Endothelial cell of umbilical vein (primary cell): ENCODE results near the gene BRSK1. TPM values are rescaled to one million over a fixed set of nuclear protein-coding genes. Genes with fewer than 3 reads are reported as not detected.

Experiments used
- BruUV-seq: library from RNA; stranded (reverse); fragments of 400-500 nt; replicated peaks from 2 replicates; lab custom pipeline; 2021; lab: Mats Ljungman, UMichigan
- CTCF ChIA-PET: fragments of 300-600, 350-600 bp; sonication (Branson Sonifier 250); formaldehyde crosslinking; loops from one replicate; lab custom pipeline; 2021; ENCODE audit warnings: antibody characterized with exemption, inconsistent platforms; lab: Charles Lee
- POLR2A ChIA-PET: fragments of 300-600, 350-600 bp; sonication (Branson Sonifier 250); formaldehyde crosslinking; loops from one replicate; lab custom pipeline; 2021; ENCODE audit warnings: antibody characterized with exemption, inconsistent platforms; lab: Charles Lee
- DNase-seq: peaks from one replicate; pipeline ENCODE4 v3.0.0-alpha.2; 2011; ENCODE audit warnings: low read depth, low spot score
- FAIRE-seq: peaks from 2 replicates; lab custom pipeline; 2011; peaks lifted over from hg19 to GRCh38; lab: Jason Lieb, UNC
- H2AFZ ChIP-seq: 2 replicates; pipeline ENCODE4 v1.6.0; 2012; ENCODE audit warnings: low read depth, low read length, control low read depth, inconsistent platforms
- H3K27ac ChIP-seq: 2 replicates; pipeline ENCODE4 v1.5.1; 2011; ENCODE audit warnings: low read depth, mild to moderate bottlenecking, control low read depth, low read length, moderate library complexity; ENCODE audit not compliant: insufficient read depth
- H3K27me3 ChIP-seq, 2 experiments: 2 replicates each; pipeline versions ENCODE4 v1.6.0 to v1.6.1; 2011; ENCODE audit warnings: low read length in 2 of 2, mixed read lengths in 1 of 2; ENCODE audit not compliant: control insufficient read depth in 2 of 2, insufficient read depth in 2 of 2
- H3K36me3 ChIP-seq, 2 experiments: 2 replicates in 1 of 2; 3 replicates in 1 of 2; pipeline ENCODE4 v1.5.1; 2011; ENCODE audit warnings: low read length in 2 of 2, mild to moderate bottlenecking in 1 of 2, moderate library complexity in 1 of 2; ENCODE audit not compliant: control insufficient read depth in 2 of 2, insufficient read depth in 2 of 2; ENCODE audit errors: extremely low read depth in 1 of 2
- H3K4me1 ChIP-seq: 3 replicates; pipeline ENCODE4 v1.5.1; 2011; ENCODE audit warnings: mild to moderate bottlenecking, low read length; ENCODE audit not compliant: control insufficient read depth, insufficient read depth; ENCODE audit errors: extremely low read depth
- H3K4me2 ChIP-seq: 2 replicates; pipeline ENCODE4 v1.6.1; 2011; ENCODE audit warnings: low read length, control low read depth, mixed read lengths; ENCODE audit not compliant: insufficient read depth
- H3K4me3 ChIP-seq, 3 experiments: fragments of 200-600 bp in 1 of 3; sonication (generic), shearing (Covaris generic) in 1 of 3; replicated peaks in 1 of 3; 2 replicates each; pipeline ENCODE4 v1.5.1; 2011 to 2016; ENCODE audit warnings: control low read depth in 3 of 3, low read length in 3 of 3, mild to moderate bottlenecking in 2 of 3, inconsistent platforms in 1 of 3, low read depth in 1 of 3, moderate library complexity in 1 of 3; ENCODE audit not compliant: insufficient read depth in 1 of 3
- H3K79me2 ChIP-seq: 2 replicates; pipeline ENCODE4 v1.6.0; 2012; ENCODE audit warnings: low read length, inconsistent platforms; ENCODE audit not compliant: control insufficient read depth, insufficient read depth
- H3K9ac ChIP-seq: replicated peaks from 2 replicates; pipeline ENCODE3; 2011; ENCODE audit warnings: low read length, control low read depth; ENCODE audit not compliant: insufficient read depth; ENCODE audit errors: extremely low read depth
- H3K9me1 ChIP-seq: replicated peaks from 3 replicates; pipeline ENCODE4 v1.6.0; 2011; ENCODE audit warnings: mild to moderate bottlenecking, low read length; ENCODE audit not compliant: control insufficient read depth, insufficient read depth; ENCODE audit errors: extremely low read depth
- H3K9me3 ChIP-seq: replicated peaks from 2 replicates; pipeline ENCODE4 v1.5.1; 2012; ENCODE audit warnings: low read length, inconsistent platforms; ENCODE audit not compliant: control insufficient read depth, insufficient read depth
- H4K20me1 ChIP-seq: replicated peaks from 2 replicates; pipeline ENCODE3; 2011; ENCODE audit warnings: mild to moderate bottlenecking, low read length; ENCODE audit not compliant: control insufficient read depth, insufficient read depth; ENCODE audit errors: extremely low read depth
- EZH2 ChIP-seq: IDR thresholded peaks from 2 replicates; pipeline ENCODE4 v1.6.1; 2012; ENCODE audit warnings: borderline replicate concordance, low read depth, mild to moderate bottlenecking, moderate library complexity, low read length, inconsistent platforms; ENCODE audit not compliant: severe bottlenecking
- FOS ChIP-seq: IDR thresholded peaks from 2 replicates; pipeline ENCODE4 v1.6.1; 2011; ENCODE audit warnings: mild to moderate bottlenecking, low read length, moderate library complexity, borderline replicate concordance; ENCODE audit not compliant: insufficient read depth
- GATA2 ChIP-seq: IDR thresholded peaks from 2 replicates; pipeline ENCODE4 v1.7.0; 2011; ENCODE audit warnings: low read depth, mild to moderate bottlenecking, moderate library complexity, mixed read lengths, low read length; ENCODE audit not compliant: insufficient read length, insufficient read depth
- JUN ChIP-seq: IDR thresholded peaks from 2 replicates; pipeline ENCODE4 v1.6.1; 2011; ENCODE audit warnings: borderline replicate concordance, low read depth; ENCODE audit not compliant: insufficient read length, insufficient read depth
- MYC ChIP-seq: IDR thresholded peaks from one replicate; pipeline ENCODE4 v1.6.1; 2011; ENCODE audit warnings: mild to moderate bottlenecking, low read depth, low read length
- POLR2A ChIP-seq: IDR thresholded peaks from 2 replicates; pipeline ENCODE4 v1.6.1; 2012; ENCODE audit warnings: low read depth, mild to moderate bottlenecking, control low read depth, low read length
- POLR2AphosphoS5 ChIP-seq: IDR thresholded peaks from 2 replicates; pipeline ENCODE4 v1.6.1; 2012; ENCODE audit warnings: low read depth, mild to moderate bottlenecking, control low read depth, low read length, moderate library complexity; ENCODE audit not compliant: insufficient read depth
- dilution Hi-C: fragments of 300-500 bp; cut with MboI; formaldehyde crosslinking; loops from one replicate; pipeline ENCODE4 v1.15.0; 2019; ENCODE audit warnings: low sequenced_read_pairs; ENCODE audit not compliant: extremely low pct_ligation_motif_present
- intact Hi-C: fragments of 100-400 bp; cut with micrococcal nuclease; formaldehyde crosslinking; loops from one replicate; pipeline ENCODE4 v1.10.0; 2022
- polyA plus RNA-seq, 4 experiments: library from polyadenylated mRNA; depleted of rRNA in 3 of 4; stranded (reverse) in 3 of 4; unstranded in 1 of 4; fragments of >200 nt; gene quantifications; 2 replicates each; pipeline versions ENCODE4 v1.2.1 to v1.2.3, GENCODE V29; 2011 to 2012; ENCODE audit warnings: missing spikeins in 1 of 4
- total RNA-seq: library from RNA; stranded (reverse); gene quantifications from 2 replicates; pipeline ENCODE4 v1.2.3, GENCODE V29; 2021

The BRSK1 gene
- total and polyA plus RNA-seq, 2 donors (not counting 3 experiments of a cell fraction or from before 2014, with no cell fraction given) = 0.33 to 0.44 TPM

DNA sequence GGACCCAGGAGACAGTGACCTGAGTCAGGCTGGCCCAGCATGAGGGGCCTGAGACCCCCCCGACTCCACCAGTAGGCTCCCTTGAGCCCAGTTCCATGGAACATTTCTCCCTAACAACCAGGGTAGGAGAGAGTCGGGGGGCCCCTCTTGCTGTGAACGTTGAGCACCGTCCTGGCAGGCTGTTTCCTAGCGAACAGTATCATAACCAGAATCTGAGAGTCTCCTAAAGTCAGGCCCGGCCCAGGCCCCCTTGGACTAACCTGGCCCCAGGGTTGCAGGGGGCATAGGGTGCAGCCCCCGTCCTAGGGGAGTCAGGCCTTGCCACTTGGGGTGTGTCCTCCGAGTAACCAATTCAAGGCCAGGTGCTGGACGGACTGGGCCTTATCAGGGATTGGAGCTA, 27.6 kb downstream of the BRSK1 start:
- no peaks in the 10 kb centered on the region for H3K9me3 ChIP-seq
- no peak overlapping the region for H3K4me3 ChIP-seq
- H3K79me2 ChIP-seq = no peaks in the 10 kb centered on the region
- H2AFZ ChIP-seq = no peak overlapping the region
- ChIA-PET POLR2A (no interaction called here), CTCF (interaction anchor here (2.8 kb wide), 1 partner anchor 9 kb away, joined by 18 read pairs; no protein-coding TSS in a partner anchor)
- TF ChIP-seq POLR2AphosphoS5 (no peak), JUN (no peak)
- H3K27me3 ChIP-seq = no peaks in the 10 kb centered on the region
- H3K9me1 ChIP-seq = no peaks in the 10 kb centered on the region
- no peak overlapping the region for H3K27ac ChIP-seq
- H3K4me2 ChIP-seq = no peak overlapping the region
- no peaks in the 10 kb centered on the region for H3K36me3 ChIP-seq
- dilution Hi-C loops = no loop called here
- no peak overlapping the region for H3K9ac ChIP-seq
- no peaks in the 10 kb centered on the region for H4K20me1 ChIP-seq
- no peak for DNase-seq
- FAIRE-seq = no peak
- no peaks in the 10 kb centered on the region for H3K4me1 ChIP-seq
- BruUV-seq = no TSS peak
- intact Hi-C loops = no loop called here

GRCh38 chr19:55311797-55312196, 28.0 kb downstream of the BRSK1 start:
- Histone ChIP-seq H2AFZ (no peak overlapping the region), H3K36me3 (no peaks in the 10 kb centered on the region), H3K4me1 (no peaks in the 10 kb centered on the region), H3K9me1 (no peaks in the 10 kb centered on the region), H4K20me1 (no peaks in the 10 kb centered on the region), H3K27ac (no peak overlapping the region), H3K9ac (no peak overlapping the region), H3K4me2 (no peak overlapping the region), H3K27me3 (no peaks in the 10 kb centered on the region), H3K79me2 (no peaks in the 10 kb centered on the region), H3K9me3 (no peaks in the 10 kb centered on the region), H3K4me3 (no peak overlapping the region)
- ChIA-PET CTCF (interaction anchor here (0.6 to 2.8 kb wide), 2 partner anchors 10 to 173 kb away, joined by 3 to 18 read pairs; no protein-coding TSS in a partner anchor), POLR2A (no interaction called here)
- dilution Hi-C loops (no loop called here), intact Hi-C loops (no loop called here)
- no TSS peak for BruUV-seq
- FAIRE-seq = no peak
- TF ChIP-seq MYC (no peak), POLR2AphosphoS5 (no peak), POLR2A (no peak), GATA2 (no peak), EZH2 (no peak), FOS (no peak)
- DNase-seq = no peak
